ENCODE measurements around the gene GPR176. TPM values are rescaled to one million over a fixed set of nuclear protein-coding genes. Genes with fewer than 3 reads are reported as not detected.

Gene GPR176
- polyA plus RNA-seq, 1 of the 3 experiments (the other 2 are of a cell fraction) = 21.9 TPM

DNA sequence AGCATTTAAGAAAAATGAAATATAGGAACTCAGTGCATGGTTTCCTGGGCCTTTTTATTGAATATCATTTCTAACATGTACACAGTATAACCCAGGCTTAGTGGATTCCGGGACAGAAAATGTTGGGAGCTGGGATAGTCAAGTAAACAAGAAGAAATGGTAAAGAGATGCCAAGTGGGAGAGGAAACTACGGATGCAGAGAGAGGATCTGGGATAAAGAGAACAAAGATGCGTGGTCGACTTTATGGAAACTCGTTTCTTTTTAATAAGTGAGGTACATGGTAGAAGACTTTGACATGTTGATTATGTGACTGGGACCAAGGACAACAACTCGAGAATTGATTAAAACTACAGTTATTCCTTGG, 1.2 kb upstream of the GPR176 start (continued):
- TF ChIP-seq RXRA (IDR thresholded peaks at IDR 0.05; ENCODE audit: borderline replicate concordance, low read depth) = no peak
- TF ChIP-seq EZH2phosphoT487 (IDR thresholded peaks at IDR 0.05; ENCODE audit: borderline replicate concordance, low read depth) = no peak
- TF ChIP-seq GABPA (IDR thresholded peaks at IDR 0.05; ENCODE audit: low read depth) = no peak
- TF ChIP-seq GATA2 (CRISPR knock-in tag; IDR thresholded peaks at IDR 0.05) = no peak
- no peak for TF ChIP-seq MEF2A (IDR thresholded peaks at IDR 0.05; ENCODE audit: borderline replicate concordance, low read depth)
- TF ChIP-seq, protein P1, sequence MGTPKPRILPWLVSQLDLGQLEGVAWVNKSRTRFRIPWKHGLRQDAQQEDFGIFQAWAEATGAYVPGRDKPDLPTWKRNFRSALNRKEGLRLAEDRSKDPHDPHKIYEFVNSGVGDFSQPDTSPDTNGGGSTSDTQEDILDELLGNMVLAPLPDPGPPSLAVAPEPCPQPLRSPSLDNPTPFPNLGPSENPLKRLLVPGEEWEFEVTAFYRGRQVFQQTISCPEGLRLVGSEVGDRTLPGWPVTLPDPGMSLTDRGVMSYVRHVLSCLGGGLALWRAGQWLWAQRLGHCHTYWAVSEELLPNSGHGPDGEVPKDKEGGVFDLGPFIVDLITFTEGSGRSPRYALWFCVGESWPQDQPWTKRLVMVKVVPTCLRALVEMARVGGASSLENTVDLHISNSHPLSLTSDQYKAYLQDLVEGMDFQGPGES (IDR thresholded peaks at IDR 0.05; ENCODE audit: low read depth, low read length) = no peak
- TF ChIP-seq, protein P2, sequence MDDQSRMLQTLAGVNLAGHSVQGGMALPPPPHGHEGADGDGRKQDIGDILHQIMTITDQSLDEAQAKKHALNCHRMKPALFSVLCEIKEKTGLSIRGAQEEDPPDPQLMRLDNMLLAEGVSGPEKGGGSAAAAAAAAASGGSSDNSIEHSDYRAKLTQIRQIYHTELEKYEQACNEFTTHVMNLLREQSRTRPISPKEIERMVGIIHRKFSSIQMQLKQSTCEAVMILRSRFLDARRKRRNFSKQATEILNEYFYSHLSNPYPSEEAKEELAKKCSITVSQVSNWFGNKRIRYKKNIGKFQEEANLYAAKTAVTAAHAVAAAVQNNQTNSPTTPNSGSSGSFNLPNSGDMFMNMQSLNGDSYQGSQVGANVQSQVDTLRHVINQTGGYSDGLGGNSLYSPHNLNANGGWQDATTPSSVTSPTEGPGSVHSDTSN (IDR thresholded peaks at IDR 0.05) = no peak

DNA sequence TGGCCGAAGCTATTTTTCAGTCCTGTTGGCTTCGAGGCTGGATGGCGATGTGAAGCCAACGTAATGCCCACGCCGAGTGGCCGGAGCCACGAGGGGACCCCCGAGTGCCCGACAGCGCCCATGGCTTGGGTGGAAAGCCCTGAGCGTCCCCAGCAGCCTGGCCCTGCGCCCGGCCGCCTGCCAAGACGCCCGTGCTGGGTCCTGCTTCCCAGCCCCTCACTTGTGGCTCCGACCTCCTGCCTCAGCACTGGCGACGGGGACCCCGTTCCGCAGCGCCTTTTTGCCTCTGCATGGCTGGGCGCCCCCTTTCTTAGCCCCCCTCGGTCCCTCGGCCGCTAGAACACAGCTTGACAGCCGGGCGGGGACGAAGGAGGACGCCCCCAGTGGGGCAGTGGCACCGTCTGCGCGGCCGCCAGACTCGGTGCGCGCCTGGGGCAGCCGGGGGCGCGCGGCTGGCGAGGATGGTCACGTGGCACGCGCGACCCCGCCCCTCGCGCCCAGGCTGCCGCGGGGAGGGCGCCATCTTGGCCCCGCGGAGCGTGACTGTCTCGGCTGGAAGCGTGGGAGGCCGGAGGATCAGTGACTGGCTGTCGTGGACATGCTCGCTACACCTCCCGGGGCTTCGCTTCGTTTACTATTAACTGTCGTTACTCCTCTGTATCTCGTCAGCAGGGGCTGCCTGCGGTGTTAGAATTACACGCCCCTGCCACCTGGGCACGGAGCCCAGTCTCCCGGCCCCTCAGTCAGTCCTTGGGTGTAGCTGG, 626 bp upstream of the GPR176 start:
- Histone ChIP-seq H3K27ac (ENCODE audit: low read depth in 2 of 2, low read length in 1 of 2) (peak overlapping the region; percentile 73 to 96), H2AFZ (ENCODE audit: low read depth) (peak overlapping the region; percentile 97), H3K4me3 (ENCODE audit: low read depth in 2 of 2, low read length in 1 of 2) (peak overlapping the region; percentile 71 to 92), H3K36me3 (replicated peaks in 1 of 2; ENCODE audit: control insufficient read depth in 1 of 2, insufficient read depth in 2 of 2, low read length in 1 of 2) (peaks cover 0 to 11% of the 10 kb centered on the region in 2 experiments), H3K9ac (peak overlapping the region; percentile 99), H4K20me1 (ENCODE audit: insufficient read depth) (no peaks in the 10 kb centered on the region), H3K4me1 (ENCODE audit: control insufficient read depth in 1 of 2, insufficient read depth in 2 of 2, low read depth in 1 of 2, low read length in 1 of 2) (peaks cover 5 to 6% of the 10 kb centered on the region in 2 experiments; a peak in 2 of 4 replicates), H3K27me3 (ENCODE audit: insufficient read depth) (no peaks in the 10 kb centered on the region), H3K9me3 (no peaks in the 10 kb centered on the region), H3K9me2 (no peaks in the 10 kb centered on the region), H3K4me2 (peak overlapping the region; percentile 99), H3F3A (replicated peaks; ENCODE audit: insufficient read depth) (peaks cover 28% of the 10 kb centered on the region), H3K79me2 (ENCODE audit: insufficient read depth) (peaks cover 46% of the 10 kb centered on the region)
- POLR2A ChIA-PET = interaction anchor here (0.6 to 1.8 kb wide), 7 partner anchors 13 to 552 kb away, joined by 3 to 6 read pairs (median 3); partner anchors contain the start of genes EIF2AK4 and FSIP1
- CTCF ChIA-PET = interaction anchor here (1.0 to 1.5 kb wide), 4 partner anchors 11 to 63 kb away, joined by 3 to 5 read pairs (median 4); no protein-coding TSS in a partner anchor
- DNase-seq = peak; percentile 95
- WGBS (ENCODE audit: low lambda C conversion rate) = 10% methylated on average over 19 of the region's 70 CpGs
- TF ChIP-seq POLR2AphosphoS5 (IDR thresholded peaks at IDR 0.05; ENCODE audit: low read depth, low read length) = peak; percentile 87
- TF ChIP-seq, protein P3, sequence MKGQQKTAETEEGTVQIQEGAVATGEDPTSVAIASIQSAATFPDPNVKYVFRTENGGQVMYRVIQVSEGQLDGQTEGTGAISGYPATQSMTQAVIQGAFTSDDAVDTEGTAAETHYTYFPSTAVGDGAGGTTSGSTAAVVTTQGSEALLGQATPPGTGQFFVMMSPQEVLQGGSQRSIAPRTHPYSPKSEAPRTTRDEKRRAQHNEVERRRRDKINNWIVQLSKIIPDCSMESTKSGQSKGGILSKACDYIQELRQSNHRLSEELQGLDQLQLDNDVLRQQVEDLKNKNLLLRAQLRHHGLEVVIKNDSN (IDR thresholded peaks at IDR 0.05; ENCODE audit: borderline replicate concordance, low read depth) = peak; percentile 91
- TF ChIP-seq FOXJ3 (CRISPR knock-in tag; IDR thresholded peaks at IDR 0.05) = peak; percentile 25; the same call in 1 of the 2 replicates
- 0 out of 2 replicates have a peak, but pooled peaks have one; percentile 3 for TF ChIP-seq SMC3 (IDR thresholded peaks at IDR 0.05; ENCODE audit: low read depth, low read length)
- TF ChIP-seq TEAD4 (IDR thresholded peaks at IDR 0.05; ENCODE audit: borderline replicate concordance, insufficient read depth) = 0 out of 2 replicates have a peak, but pooled peaks have one; percentile 23
- TF ChIP-seq CHD2 (IDR thresholded peaks at IDR 0.05; ENCODE audit: low read length, partially characterized antibody) = peak; percentile 18
- TF ChIP-seq YY1 (IDR thresholded peaks at IDR 0.05; ENCODE audit: low read depth) = peak; percentile 89
- TF ChIP-seq, protein P4, sequence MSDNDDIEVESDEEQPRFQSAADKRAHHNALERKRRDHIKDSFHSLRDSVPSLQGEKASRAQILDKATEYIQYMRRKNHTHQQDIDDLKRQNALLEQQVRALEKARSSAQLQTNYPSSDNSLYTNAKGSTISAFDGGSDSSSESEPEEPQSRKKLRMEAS (IDR thresholded peaks at IDR 0.05; ENCODE audit: low read depth) = peak; percentile 94
- 0 out of 2 replicates have a peak, but pooled peaks have one; percentile 28 for TF ChIP-seq TAF1 (IDR thresholded peaks at IDR 0.05; ENCODE audit: borderline replicate concordance, low read depth, low read length)
- no peak for TF ChIP-seq FOXM1 (IDR thresholded peaks at IDR 0.05; ENCODE audit: low read depth)
- TF ChIP-seq, protein P5, sequence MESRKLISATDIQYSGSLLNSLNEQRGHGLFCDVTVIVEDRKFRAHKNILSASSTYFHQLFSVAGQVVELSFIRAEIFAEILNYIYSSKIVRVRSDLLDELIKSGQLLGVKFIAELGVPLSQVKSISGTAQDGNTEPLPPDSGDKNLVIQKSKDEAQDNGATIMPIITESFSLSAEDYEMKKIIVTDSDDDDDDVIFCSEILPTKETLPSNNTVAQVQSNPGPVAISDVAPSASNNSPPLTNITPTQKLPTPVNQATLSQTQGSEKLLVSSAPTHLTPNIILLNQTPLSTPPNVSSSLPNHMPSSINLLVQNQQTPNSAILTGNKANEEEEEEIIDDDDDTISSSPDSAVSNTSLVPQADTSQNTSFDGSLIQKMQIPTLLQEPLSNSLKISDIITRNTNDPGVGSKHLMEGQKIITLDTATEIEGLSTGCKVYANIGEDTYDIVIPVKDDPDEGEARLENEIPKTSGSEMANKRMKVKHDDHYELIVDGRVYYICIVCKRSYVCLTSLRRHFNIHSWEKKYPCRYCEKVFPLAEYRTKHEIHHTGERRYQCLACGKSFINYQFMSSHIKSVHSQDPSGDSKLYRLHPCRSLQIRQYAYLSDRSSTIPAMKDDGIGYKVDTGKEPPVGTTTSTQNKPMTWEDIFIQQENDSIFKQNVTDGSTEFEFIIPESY (IDR thresholded peaks at IDR 0.05; ENCODE audit: borderline replicate concordance, low read depth) = no peak
- TF ChIP-seq, protein P6, sequence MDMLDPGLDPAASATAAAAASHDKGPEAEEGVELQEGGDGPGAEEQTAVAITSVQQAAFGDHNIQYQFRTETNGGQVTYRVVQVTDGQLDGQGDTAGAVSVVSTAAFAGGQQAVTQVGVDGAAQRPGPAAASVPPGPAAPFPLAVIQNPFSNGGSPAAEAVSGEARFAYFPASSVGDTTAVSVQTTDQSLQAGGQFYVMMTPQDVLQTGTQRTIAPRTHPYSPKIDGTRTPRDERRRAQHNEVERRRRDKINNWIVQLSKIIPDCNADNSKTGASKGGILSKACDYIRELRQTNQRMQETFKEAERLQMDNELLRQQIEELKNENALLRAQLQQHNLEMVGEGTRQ (IDR thresholded peaks at IDR 0.05; ENCODE audit: borderline replicate concordance, low read depth, low read length) = peak; percentile 61; the same call in 1 of the 2 replicates
- TF ChIP-seq MXI1 (IDR thresholded peaks at IDR 0.05; ENCODE audit: low read depth, low read length) = peak; percentile 76

Measured in SK-N-SH (cell line).